Endothelial cell (in vitro differentiated cells): Measurements from ENCODE around the gene IL10. TPM values are rescaled to one million over a fixed set of nuclear protein-coding genes. Genes with fewer than 3 reads are reported as not detected.

Source experiments
- DNase-seq: peaks from one replicate; pipeline ENCODE4 v3.0.0; 2021; ENCODE audit warnings: low spot score
- H3K27ac Mint-ChIP-seq: one replicate; pipeline ENCODE4 v1.8.0; 2021; ENCODE audit warnings: mixed read lengths, inconsistent platforms; ENCODE audit not compliant: unreplicated experiment
- H3K27me3 Mint-ChIP-seq: one replicate; pipeline ENCODE4 v1.8.0; 2021; ENCODE audit warnings: mild to moderate bottlenecking, moderate library complexity, mixed read lengths, inconsistent platforms; ENCODE audit not compliant: unreplicated experiment
- H3K36me3 Mint-ChIP-seq: one replicate; pipeline ENCODE4 v1.8.0; 2021; ENCODE audit warnings: mild to moderate bottlenecking, low read depth, mixed read lengths, inconsistent platforms; ENCODE audit not compliant: unreplicated experiment
- H3K4me1 Mint-ChIP-seq: one replicate; pipeline ENCODE4 v1.8.0; 2021; ENCODE audit warnings: mild to moderate bottlenecking, mixed read lengths, inconsistent platforms; ENCODE audit not compliant: unreplicated experiment
- H3K4me3 Mint-ChIP-seq: one replicate; pipeline ENCODE4 v1.8.0; 2021; ENCODE audit warnings: mild to moderate bottlenecking, mixed read lengths, inconsistent platforms; ENCODE audit not compliant: unreplicated experiment
- H3K9me3 Mint-ChIP-seq: one replicate; pipeline ENCODE4 v1.8.0; 2021; ENCODE audit warnings: mixed read lengths, inconsistent platforms; ENCODE audit not compliant: unreplicated experiment
- total RNA-seq: library from RNA; stranded (reverse); fragmentation: NEBNext Ultra II Directional; extraction: Animal tissue kit (Norgen Biotek cat#: 25700); gene quantifications from one replicate; pipeline ENCODE4 v1.2.1, GENCODE V29; 2021; ENCODE audit not compliant: unreplicated experiment
- TF ChIP-seq, protein P1 (sequence below): fragments of 200-600 bp; sonication (generic); IDR thresholded peaks from one replicate; pipeline ENCODE4 v1.5.0; 2021; ENCODE audit warnings: antibody characterized with exemption; ENCODE audit not compliant: unreplicated experiment

Gene IL10
- total RNA-seq, 1 donor from 2014 or later, result not detected

DNA sequence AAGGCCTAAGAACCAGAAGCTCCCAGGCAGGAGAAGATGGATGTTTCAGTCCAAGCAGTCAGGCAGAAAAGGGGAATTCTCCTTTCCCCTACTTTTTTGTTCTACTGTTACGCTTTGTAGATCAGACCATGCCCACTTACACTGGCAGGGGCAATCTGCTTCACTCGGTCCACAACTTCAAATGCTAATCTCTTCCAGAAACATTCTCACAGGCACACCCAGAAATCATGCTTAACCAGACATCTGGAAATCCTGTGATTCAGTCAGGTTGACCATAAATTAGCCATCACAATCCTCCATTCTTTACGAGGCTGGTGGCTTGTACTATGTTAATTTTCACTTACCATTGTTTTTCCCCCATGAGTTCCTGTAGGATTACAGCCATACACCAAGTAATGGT lies 23.8 kb upstream of the IL10 start:
- no peak overlapping the region for H3K4me3 Mint-ChIP-seq
- peaks cover 11% of the 10 kb centered on the region for H3K27me3 Mint-ChIP-seq
- no peaks in the 10 kb centered on the region for H3K9me3 Mint-ChIP-seq
- H3K27ac Mint-ChIP-seq, result no peak overlapping the region
- TF ChIP-seq, protein P1, sequence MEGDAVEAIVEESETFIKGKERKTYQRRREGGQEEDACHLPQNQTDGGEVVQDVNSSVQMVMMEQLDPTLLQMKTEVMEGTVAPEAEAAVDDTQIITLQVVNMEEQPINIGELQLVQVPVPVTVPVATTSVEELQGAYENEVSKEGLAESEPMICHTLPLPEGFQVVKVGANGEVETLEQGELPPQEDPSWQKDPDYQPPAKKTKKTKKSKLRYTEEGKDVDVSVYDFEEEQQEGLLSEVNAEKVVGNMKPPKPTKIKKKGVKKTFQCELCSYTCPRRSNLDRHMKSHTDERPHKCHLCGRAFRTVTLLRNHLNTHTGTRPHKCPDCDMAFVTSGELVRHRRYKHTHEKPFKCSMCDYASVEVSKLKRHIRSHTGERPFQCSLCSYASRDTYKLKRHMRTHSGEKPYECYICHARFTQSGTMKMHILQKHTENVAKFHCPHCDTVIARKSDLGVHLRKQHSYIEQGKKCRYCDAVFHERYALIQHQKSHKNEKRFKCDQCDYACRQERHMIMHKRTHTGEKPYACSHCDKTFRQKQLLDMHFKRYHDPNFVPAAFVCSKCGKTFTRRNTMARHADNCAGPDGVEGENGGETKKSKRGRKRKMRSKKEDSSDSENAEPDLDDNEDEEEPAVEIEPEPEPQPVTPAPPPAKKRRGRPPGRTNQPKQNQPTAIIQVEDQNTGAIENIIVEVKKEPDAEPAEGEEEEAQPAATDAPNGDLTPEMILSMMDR, result no peak
- no peaks in the 10 kb centered on the region for H3K36me3 Mint-ChIP-seq
- H3K4me1 Mint-ChIP-seq, result no peaks in the 10 kb centered on the region
- DNase-seq, result no peak

GRCh38 chr1:206794294-206794908 lies 22.1 kb upstream of the IL10 start:
- no peak overlapping the region for H3K4me3 Mint-ChIP-seq
- H3K27ac Mint-ChIP-seq, result no peak overlapping the region
- DNase-seq, result no peak
- peaks cover 11% of the 10 kb centered on the region for H3K27me3 Mint-ChIP-seq
- TF ChIP-seq, protein P1, result no peak
- no peaks in the 10 kb centered on the region for H3K9me3 Mint-ChIP-seq
- no peaks in the 10 kb centered on the region for H3K4me1 Mint-ChIP-seq
- no peaks in the 10 kb centered on the region for H3K36me3 Mint-ChIP-seq

GRCh38 chr1:206793620-206794019 lies 21.3 kb upstream of the IL10 start:
- no peak overlapping the region for H3K4me3 Mint-ChIP-seq

DNA sequence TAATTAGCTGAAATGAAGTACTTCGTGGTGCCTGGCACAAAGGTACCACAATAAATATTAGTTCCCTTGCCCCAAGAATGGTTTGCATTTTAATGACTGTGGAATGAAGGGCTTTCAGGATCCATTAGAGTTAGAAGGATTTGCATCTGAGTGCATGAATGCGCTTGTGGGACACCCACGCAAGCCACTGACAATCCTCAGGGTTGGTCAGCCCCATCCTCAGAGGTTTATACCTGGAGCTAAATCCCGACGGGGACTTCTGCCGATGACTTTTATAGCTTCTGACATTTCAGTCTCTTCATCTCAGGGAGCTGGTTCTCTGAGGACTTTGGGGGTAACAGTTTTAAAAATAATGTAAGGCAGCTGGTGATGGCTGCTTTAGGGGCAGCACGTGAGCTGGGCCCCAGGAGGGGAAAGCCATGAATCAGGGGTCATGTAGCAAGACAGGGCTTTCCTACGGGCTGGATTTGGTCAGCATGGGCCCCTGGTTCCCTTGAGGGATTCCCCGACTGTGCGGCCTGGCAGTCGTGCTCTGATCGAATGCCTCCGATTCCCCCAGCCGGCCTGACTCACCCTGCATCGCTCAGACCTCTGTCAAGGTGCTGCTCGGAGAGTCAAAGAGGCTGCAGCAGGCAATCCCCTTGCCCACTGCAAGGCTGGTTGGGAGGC lies 20.8 kb upstream of the IL10 start:
- H3K27me3 Mint-ChIP-seq, result peaks cover 3% of the 10 kb centered on the region
- TF ChIP-seq, protein P1, result no peak
- H3K4me3 Mint-ChIP-seq, result no peak overlapping the region
- no peak for DNase-seq
- no peaks in the 10 kb centered on the region for H3K36me3 Mint-ChIP-seq
- no peaks in the 10 kb centered on the region for H3K4me1 Mint-ChIP-seq
- H3K27ac Mint-ChIP-seq, result no peak overlapping the region
- H3K9me3 Mint-ChIP-seq, result no peaks in the 10 kb centered on the region

More at GRCh38 chr1:206793620-206794019, 21.3 kb upstream of the IL10 start:
- Mint-ChIP-seq H3K27ac (no peak overlapping the region), H3K36me3 (no peaks in the 10 kb centered on the region), H3K9me3 (no peaks in the 10 kb centered on the region), H3K4me1 (no peaks in the 10 kb centered on the region), H3K27me3 (peaks cover 7% of the 10 kb centered on the region)
- no peak for DNase-seq
- TF ChIP-seq, protein P1, result no peak

DNA sequence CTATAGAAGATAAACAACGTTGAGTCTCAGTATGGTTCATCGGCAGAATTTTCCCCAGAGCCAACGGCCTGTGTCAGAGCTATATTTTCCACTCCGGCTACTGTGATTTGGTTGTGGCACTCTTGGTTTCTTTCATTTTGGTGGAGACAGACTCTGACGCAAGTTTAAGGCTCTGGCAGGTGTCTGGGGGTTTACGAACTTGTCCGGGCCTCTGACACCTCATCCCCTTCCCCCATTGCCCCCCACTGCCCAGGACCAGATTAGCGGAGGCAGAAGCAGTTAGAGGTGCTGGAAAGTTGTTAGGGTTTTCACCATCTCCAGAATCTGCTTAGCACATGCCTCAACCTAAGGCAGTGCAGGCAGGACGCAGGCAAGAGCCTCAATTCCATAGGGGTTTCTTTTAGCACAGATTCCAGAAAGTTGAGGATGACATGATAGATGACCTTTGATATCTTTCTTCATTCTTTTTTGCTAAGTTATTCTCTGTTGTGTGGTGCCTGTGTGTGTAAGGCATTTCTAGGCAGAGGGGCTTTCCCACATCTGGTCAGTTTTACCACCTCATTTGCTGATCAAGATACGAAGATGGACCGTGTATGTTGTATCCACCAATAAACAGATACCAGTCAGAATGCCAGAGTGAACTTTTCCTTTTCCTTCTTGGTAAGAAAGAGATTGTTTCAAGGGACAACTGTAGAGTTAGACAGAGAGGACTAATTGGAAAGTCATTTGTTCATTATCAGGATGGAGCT lies 18.4 kb upstream of the IL10 start:
- TF ChIP-seq, protein P1, result no peak
- no peaks in the 10 kb centered on the region for H3K36me3 Mint-ChIP-seq
- DNase-seq, result no peak
- H3K4me3 Mint-ChIP-seq, result no peak overlapping the region
- H3K4me1 Mint-ChIP-seq, result no peaks in the 10 kb centered on the region
- no peak overlapping the region for H3K27ac Mint-ChIP-seq
- H3K9me3 Mint-ChIP-seq, result no peaks in the 10 kb centered on the region
- H3K27me3 Mint-ChIP-seq, result peaks cover 3% of the 10 kb centered on the region
